HG02852 (cell line): Measurements from ENCODE around the gene DEFB128.
"Not testable (repeated sequence)": the region's sequence is repeated elsewhere in the genome, so short reads cannot be mapped to it uniquely, and the experiment has no call there.

Experiments
- ATAC-seq: cut with Tn5 transposase; IDR thresholded peaks from one replicate; pipeline ENCODE4 v1.9.1; 2021; ENCODE audit warnings: mild to moderate bottlenecking, moderate library complexity; ENCODE audit not compliant: unreplicated experiment

DEFB128 gene

DNA sequence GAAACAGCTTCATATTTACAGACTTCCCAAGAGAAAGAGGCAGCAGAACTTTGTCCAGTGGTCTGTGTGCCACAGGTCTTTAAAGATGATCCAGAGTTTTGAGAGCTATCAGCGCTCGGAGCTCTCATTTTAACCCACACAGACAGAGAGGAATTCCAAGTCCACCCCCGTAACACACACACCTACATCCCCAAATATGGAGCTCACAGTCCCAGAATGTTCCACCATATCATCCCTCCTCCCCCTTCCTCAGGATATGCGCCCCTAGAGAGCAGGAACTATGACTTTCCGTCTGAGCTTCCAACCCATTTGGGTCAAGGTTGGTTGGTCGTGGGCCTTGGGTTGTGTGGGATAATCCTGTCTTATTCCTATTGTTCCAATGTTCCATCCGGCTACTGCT is at the start of gene DEFB128:
Gene DEFB128 (minus strand): TSS at position 101 of the 400 bp plus-strand sequence. CDS start 88 bp downstream, at position 13.
- no peak for ATAC-seq

GRCh38 chr20:237929-238328 is 48.4 kb upstream of the DEFB128 start:
- ATAC-seq = peak; percentile 70

GRCh38 chr20:237489-237888 is 48.0 kb upstream of the DEFB128 start:
- peak; percentile 64 for ATAC-seq

GRCh38 chr20:235891-236290 is 46.4 kb upstream of the DEFB128 start:
- no peak for ATAC-seq

- no peak for ATAC-seq
These were observed 38.1 kb upstream of the DEFB128 start for GRCh38 chr20:227439-228105.

DNA sequence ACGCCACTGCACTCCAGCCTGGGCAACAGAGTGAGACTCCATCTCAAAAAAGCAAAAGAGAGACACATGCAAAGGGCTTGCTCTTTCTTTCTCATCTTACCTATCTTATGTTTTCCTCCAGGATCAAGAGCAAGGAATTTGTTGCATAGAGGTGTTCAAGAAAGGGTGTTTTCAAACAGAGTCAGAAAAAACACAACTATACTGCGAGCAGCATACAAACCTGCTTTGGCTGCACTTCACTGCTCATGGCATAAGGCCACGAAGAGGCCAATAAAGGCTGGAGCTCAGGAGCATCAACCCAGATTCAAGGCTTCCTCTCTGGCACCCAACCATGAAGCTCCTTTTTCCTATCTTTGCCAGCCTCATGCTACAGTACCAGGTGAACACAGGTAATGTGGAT is 37.4 kb upstream of the DEFB128 start, which contains the start of gene DEFB129:
Gene DEFB129 (plus strand): TSS at position 301 of the 400 bp plus-strand sequence. CDS start 31 bp downstream, at position 332.
- no peak for ATAC-seq

DNA sequence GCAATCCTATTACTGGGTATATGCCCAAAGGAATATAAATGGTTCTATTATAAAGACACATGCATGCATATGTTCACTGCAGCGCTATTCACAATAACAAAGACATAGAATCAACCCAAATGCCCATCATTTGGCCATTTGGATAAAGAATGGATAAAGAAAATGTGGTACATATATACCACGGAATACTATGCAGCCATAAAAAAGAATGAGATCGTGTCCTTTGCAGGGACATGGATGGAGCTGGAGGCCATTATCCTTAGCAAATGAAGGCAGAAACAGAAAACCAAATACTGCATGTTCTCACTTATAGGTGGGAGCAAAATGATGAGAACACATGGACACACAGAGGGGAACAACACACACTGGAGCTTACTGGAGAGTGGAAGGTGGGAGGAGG is 36.4 kb upstream of the DEFB128 start:
- not testable (repeated sequence) for ATAC-seq

- ATAC-seq = no peak
These were observed 31.8 kb upstream of the DEFB128 start for GRCh38 chr20:221258-221830.

DNA sequence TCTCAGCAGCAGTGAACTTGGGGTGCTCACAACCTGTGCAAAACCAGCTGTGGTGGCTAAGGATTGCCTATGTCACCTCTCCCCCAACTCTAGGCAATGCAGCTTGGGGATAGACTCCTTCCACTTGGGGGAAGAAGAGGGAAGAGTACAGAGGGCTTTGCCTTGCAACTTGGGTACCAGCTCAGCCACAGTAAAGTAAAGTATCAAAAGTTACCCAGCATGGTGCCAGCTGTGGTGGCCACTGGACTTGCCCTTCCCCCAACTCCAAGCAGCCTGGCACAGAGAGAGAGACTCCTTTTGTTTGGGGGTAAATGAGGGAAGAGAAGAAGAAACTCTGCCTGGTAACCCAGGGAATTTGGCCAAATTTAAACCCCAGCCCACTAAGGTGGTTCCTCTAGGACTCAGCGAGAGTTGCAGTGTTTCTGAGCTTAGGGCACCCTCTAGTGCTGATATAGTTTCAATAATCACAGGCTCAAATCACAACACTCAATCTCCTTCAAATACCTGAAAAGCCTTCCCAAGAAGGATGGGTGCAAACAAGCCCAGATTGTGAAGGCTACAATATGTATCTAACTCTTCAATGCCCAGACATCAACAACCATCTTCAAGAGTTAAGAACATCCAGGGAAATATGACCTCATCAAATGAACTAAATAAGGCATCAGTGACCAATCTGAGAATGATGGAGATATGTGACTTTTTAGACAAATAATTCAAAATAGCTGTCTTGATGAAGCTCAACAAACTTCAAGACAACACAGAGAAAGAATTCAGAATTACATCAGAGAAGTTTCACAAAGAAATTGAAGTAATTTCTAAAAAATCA is 30.0 kb upstream of the DEFB128 start:
- ATAC-seq = no peak

GRCh38 chr20:217266-217665 is 27.8 kb upstream of the DEFB128 start:
- no peak for ATAC-seq

GRCh38 chr20:215796-216195 is 26.3 kb upstream of the DEFB128 start:
- ATAC-seq = no peak

DNA sequence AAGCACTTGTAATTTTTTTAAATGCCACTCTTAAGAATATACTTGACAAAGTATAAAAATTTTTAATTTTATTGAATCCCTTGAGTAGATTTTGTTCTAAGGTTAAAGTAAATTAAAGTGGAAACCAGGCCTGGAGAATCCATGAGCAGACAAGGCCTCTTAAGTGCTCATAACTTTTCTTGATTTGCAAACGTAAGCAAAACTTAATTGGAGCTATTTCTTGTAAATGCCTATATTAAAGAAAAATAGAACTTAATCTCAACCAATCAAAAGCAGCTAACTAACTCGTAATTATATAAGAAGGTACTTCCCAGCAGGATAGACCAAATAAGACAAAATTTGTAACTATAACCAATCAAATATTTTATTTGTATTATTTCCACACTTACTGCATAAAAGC is 24.9 kb upstream of the DEFB128 start:
- no peak for ATAC-seq

DNA sequence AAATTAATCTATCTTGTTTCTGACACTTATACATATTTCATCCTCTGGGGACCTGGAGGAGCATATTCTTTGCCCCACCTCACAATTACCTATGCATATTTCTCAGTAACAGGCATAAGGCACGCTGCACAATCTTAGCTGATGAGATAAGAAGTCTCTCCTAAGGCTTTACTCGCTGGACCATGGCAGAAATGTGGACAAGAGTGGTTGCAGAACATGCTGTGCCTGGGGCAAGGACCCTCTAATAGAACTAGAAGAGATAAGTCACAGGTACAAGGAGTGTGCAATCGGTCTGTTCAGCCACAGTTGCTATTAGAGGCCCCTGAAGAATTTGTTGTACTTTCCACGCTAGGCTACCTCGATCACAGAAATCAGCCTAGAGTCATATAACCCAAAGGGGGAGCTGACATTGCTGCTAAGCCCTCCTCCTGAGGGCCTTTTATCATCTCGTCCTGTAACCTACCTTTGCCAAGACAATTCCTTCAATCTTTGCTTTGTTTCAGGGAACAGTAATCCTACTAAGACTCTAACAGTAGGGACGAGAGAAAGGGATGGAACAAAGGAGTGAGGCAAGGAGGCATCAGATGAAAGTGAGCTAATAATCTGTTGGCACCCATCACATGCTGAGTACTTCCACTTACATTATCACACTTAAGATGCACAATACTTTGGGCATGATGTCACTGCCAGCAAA is 21.4 kb upstream of the DEFB128 start:
- no peak for ATAC-seq

DNA sequence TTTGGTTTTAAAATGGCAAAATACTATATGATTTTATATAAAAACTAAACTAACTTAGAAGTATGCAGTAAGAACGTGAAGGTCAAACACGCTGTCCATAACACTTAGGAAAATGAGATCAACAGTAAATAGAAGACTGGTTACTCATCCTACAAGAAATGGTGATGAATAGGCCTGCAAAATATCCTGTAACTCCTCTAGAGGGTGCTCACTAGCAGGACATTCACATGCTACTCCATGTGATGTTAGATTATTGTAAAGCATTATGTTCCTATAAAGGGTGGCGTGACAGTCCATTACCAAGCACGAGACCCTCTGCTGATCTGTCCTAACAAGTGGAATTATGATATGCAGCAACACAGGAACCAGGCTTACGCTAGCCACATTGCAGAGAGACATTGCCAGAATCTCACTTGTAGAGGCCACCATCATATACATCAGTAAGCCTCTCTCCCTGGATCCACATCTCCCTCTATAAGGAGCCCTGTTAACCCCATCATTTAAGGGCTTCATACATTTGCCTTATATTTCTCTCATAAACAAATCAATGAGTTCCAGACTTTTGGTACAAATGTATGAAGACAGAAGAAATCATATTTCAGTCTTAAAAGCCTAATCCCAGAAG is 19.5 kb upstream of the DEFB128 start:
- ATAC-seq = no peak

DNA sequence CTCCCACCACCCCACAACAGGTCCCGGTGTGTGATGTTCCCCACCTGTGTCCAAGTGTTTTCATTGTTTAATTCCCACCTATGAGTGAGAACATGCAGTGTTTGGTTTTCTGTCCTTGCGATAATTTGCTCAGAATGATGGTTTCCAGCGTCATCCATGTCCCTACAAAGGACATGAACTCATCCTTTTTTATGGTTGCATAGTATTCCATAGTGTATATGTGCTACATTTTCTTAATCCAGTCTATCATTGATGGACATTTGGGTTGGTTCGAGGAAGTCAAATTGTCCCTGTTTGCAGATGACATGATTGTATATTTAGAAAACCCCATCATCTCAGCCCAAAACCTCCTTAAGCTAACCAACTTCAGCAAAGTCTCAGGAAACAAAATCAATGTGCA is 14.1 kb upstream of the DEFB128 start:
- ATAC-seq = not testable (repeated sequence)

DNA sequence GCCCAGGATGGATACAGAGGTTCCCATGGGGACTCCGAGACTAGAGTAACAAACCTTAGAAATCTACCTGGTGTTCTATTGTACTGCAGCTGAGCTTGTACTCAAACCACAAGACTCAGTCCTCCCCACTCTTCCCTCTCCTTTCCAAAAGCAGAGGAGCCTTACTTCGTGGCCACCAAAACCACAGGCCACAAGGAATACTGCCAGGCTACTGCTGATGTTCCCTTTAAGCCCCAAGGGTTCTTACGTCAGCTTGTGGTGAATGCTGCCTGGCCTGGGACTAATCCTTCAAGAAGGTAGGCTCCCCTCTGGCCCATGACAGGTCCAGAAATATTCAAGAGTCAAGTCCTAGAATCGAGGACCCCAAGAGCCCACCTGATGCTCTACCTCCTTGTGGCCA is 10.5 kb upstream of the DEFB128 start:
- ATAC-seq = no peak

- no peak for ATAC-seq
These were observed 8.7 kb upstream of the DEFB128 start for GRCh38 chr20:198225-198624.

GRCh38 chr20:187733-188132 is 1.8 kb downstream of the DEFB128 start:
- ATAC-seq = no peak

GRCh38 chr20:184288-184687 is 5.2 kb downstream of the DEFB128 start:
- ATAC-seq = no peak

- no peak for ATAC-seq
These were observed 20.6 kb downstream of the DEFB128 start for GRCh38 chr20:168876-169275.

GRCh38 chr20:164618-165017 is 24.9 kb downstream of the DEFB128 start:
- no peak for ATAC-seq
